GM18498 (cell line): ENCODE results near the gene KRTAP12-1.
"Not testable (repeated sequence)": the region's sequence is repeated elsewhere in the genome, so short reads cannot be mapped to it uniquely, and the experiment has no call there.

Experiments
- ATAC-seq: cut with Tn5 transposase; IDR thresholded peaks from one replicate; pipeline ENCODE4 v1.9.1; 2021; ENCODE audit warnings: mild to moderate bottlenecking, moderate library complexity; ENCODE audit not compliant: unreplicated experiment

Gene KRTAP12-1

DNA sequence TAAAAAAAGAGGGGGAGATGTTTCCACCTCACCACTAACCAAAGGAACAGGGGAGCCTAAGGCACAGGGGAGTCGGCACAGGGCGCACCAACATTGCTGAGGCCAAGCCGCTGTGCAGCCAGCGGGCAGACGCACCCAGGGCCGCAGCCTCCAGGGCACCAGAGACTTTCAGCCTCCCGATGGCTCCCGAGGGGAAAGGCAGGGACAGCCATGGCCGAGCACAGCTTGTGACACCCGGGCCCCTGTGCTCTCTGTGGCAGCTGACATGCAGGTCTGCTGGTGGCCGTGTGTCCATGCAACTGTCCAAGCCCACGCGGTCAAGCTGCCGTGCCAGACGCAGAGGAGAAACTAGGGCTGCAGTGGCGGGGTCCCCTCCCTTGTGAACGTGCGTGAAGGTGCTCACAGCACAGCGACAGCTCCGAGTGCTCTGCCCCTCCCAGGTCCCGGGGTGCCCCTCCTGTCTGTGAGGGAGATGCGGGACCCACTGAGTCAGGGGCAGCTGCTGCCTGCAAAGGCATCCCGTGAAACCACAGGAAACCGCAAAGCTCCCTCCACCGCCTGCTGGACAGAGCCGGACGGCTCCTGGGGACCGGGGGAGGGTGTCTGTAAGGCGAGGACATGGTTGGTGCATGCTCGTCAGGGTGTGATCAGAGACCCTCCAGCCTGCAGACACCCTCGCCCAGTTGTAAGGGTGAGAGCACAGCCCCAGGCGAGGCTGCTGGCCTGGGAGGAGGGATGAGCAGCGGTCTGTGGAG is 33.2 kb downstream of the KRTAP12-1 start:
- no peak for ATAC-seq

DNA sequence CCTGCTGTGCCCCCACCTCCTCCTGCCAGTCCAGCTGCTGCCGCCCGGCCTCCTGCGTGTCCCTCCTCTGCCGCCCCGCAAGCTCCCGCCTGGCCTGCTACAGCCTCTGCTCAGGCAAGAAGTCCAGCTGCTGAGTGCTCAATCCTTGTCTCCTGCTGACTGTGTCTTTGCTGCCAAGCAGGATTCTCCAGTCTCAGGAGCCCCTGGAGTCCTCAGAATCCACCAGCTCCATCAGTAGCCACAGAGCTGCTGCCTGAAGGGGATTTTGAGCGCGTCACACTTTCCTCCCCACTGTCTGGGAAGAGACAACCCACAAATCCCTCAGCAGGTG is 34.8 kb downstream of the KRTAP12-1 start:
- ATAC-seq = no peak

DNA sequence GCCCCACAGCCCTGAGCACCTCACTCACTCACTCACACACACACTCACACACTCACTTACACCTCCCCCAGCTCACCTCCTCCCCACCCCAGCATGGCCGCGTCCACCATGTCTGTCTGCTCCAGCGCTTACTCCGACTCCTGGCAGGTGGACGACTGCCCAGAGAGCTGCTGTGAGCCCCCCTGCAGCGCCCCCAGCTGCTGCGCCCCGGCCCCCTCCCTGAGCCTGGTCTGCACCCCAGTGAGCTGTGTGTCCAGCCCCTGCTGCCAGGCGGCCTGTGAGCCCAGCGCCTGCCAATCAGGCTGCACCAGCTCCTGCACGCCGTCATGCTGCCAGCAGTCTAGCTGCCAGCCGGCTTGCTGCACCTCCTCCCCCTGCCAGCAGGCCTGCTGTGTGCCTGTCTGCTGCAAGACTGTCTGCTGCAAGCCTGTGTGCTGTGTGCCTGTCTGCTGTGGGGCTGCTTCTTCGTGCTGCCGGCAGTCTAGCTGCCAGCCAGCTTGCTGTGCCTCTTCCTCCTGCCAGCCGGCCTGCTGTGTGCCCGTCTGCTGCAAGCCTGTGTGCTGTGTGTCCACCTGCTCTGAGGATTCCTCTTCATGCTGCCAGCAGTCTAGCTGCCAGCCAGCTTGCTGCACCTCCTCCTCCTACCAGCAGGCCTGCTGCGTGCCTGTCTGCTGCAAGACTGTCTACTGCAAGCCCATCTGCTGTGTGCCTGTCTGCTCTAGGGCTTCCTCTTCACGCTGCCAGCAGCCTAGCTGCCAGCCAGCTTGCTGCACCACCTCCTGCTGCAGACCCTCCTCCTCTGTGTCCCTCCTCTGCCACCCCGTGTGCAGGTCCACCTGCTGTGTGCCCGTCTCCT is 35.4 kb downstream of the KRTAP12-1 start, which contains the start of gene KRTAP10-11:
Gene KRTAP10-11, plus strand, starts transcription at position 49 of the 856 bp plus-strand sequence. Its CDS starts 45 bp downstream, at position 94.
- not testable (repeated sequence) for ATAC-seq

GRCh38 chr21:44644878-44645277 is 37.1 kb downstream of the KRTAP12-1 start:
- ATAC-seq = no peak

DNA sequence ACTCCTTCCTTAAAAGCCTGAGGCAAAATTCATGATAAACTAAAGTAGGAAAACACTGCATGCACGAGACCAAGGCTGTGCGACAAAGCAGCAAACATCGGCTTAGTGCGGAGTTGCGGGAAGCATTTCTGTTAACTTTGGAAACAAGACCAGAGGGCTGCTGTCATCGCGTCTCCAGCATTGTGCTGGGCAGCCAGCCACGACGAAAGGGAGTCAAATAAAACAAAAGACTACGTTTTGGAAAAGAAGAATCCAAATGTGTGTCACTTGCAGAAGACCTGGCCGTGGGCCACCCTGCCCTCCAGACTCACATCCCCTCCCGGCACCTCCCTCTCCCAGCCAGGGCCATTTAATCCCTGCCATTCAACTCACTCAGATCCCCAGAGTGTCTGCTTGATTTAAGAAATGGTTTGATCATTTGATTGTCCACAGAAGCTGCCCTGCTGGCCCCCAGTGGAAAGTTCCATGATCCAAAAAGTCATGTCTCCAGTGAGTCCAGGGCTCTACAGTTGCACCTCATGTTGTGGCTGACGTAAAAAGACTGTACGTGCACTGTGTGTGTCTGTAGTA is 38.1 kb downstream of the KRTAP12-1 start:
- ATAC-seq = no peak

- no peak for ATAC-seq
Observed at GRCh38 chr21:44640761-44641160, 41.2 kb downstream of the KRTAP12-1 start.

DNA sequence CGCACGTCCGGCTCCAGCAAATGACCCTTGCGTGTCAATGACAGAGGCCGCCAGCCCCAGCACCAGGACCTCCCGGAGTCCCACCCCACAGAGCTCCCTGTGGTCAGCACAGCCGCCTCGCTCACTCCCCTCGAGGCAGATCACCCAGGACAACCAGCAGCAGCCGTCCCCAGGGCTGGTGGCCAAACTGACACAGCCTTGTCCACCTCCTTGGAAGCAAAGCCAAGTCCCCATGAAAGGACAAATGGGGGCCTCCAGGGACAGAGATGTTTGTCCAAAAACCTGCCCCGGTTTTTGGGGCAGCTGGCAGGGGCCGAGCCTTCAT is 42.7 kb downstream of the KRTAP12-1 start:
- ATAC-seq = no peak

- not testable (repeated sequence) for ATAC-seq
Observed at GRCh38 chr21:44638506-44639330, 43.2 kb downstream of the KRTAP12-1 start.

DNA sequence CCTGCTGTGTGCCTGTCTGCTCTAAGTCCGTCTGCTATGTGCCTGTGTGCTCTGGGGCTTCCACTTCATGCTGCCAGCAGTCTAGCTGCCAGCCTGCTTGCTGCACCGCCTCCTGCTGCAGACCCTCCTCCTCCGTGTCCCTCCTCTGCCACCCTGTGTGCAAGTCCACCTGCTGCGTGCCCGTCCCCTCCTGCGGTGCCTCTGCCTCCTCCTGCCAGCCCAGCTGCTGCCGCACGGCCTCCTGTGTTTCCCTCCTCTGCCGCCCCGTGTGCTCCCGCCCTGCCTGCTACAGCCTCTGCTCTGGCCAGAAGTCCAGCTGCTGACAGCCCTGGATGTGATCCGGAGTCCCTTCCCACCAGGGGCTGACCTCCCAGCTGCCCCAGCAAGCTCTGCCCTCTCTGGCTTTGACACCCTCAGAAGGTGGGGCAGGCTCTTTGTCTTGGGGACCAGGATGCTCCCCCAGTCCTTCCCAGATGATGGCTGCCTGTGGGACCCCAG is 44.1 kb downstream of the KRTAP12-1 start:
- ATAC-seq = not testable (repeated sequence)

DNA sequence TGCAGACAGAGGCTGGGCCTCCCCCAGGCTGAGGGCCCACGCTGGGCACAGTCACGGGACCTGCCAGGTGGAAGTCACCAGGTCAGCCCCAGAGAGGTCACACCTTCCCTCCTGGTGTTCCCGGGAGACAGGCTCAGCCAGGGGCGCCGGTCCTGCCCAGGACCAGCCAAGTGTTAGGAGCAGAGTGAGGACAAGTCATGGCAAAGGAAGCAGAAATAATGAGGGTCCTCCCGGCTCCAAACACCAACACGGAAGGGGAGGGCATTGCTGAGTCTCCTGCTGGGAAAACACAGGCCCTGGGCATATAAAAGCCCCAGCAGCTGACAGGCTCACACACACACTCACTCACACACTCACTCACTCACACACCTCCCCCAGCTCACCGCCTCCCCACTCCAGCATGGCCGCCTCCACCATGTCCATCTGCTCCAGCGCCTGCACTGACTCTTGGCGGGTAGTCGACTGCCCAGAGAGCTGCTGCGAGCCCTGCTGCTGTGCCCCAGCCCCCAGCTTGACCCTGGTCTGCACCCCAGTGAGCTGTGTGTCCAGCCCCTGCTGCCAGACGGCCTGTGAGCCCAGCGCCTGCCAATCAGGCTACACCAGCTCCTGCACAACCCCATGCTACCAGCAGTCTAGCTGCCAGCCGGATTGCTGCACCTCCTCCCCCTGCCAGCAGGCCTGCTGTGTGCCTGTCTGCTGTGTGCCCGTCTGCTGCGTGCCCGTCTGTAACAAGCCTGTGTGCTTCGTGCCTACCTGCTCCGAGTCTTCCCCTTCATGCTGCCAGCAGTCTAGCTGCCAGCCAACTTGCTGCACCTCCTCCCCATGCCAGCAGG is 44.7 kb downstream of the KRTAP12-1 start, which contains the start of gene KRTAP10-10:
Gene KRTAP10-10, plus strand, starts transcription at position 339 of the 833 bp plus-strand sequence. Its CDS starts 62 bp downstream, at position 401.
- no peak for ATAC-seq

GRCh38 chr21:44636209-44637017 is 45.5 kb downstream of the KRTAP12-1 start:
- ATAC-seq = no peak

- no peak for ATAC-seq
Observed at GRCh38 chr21:44632067-44632466, 49.9 kb downstream of the KRTAP12-1 start.
